WTC11 (cell line): ENCODE measurements around the gene ERBB4.

Source experiments
- CTCF ChIP-seq: fragments of 200-600 bp; IDR thresholded peaks from 2 replicates; pipeline ENCODE4 v1.8.0; 2022; ENCODE audit warnings: antibody characterized with exemption
- ESRRA ChIP-seq: sonication (generic); formaldehyde crosslinking; IDR thresholded peaks from 2 replicates; pipeline ENCODE4 v1.8.1; 2022; ENCODE audit warnings: mild to moderate bottlenecking, missing genetic modification reagents, borderline replicate concordance
- FOXP1 ChIP-seq: sonication (generic); formaldehyde crosslinking; IDR thresholded peaks from 2 replicates; pipeline ENCODE4 v1.8.0; 2022; ENCODE audit warnings: missing genetic modification reagents, mild to moderate bottlenecking, moderate library complexity, borderline replicate concordance
- JUN ChIP-seq: sonication (generic); formaldehyde crosslinking; IDR thresholded peaks from 2 replicates; pipeline ENCODE4 v1.8.0; 2023; ENCODE audit warnings: mild to moderate bottlenecking, missing genetic modification reagents
- MYBL2 ChIP-seq: sonication (generic); formaldehyde crosslinking; IDR thresholded peaks from 2 replicates; pipeline ENCODE4 v1.8.1; 2023; ENCODE audit warnings: mild to moderate bottlenecking, moderate library complexity, missing genetic modification reagents
- OVOL2 ChIP-seq: fragments of 250-450 bp; sonication (Bioruptor Pico); IDR thresholded peaks from 2 replicates; pipeline ENCODE4 v1.9.0; 2021; ENCODE audit warnings: mild to moderate bottlenecking, borderline replicate concordance
- ZNF416 ChIP-seq: fragments of 250-450 bp; sonication (Bioruptor Pico); IDR thresholded peaks from 2 replicates; pipeline ENCODE4 v1.9.0; 2021; ENCODE audit warnings: mild to moderate bottlenecking, inconsistent platforms

- TF ChIP-seq ZNF416 (no peak), OVOL2 (CRISPR knock-in tag) (no peak), CTCF (peak; percentile 44), FOXP1 (CRISPR knock-in tag) (no peak), JUN (CRISPR knock-in tag) (no peak), ESRRA (CRISPR knock-in tag) (no peak), MYBL2 (no peak)
Observed at GRCh38 chr2:211503856-211504255, 1034.7 kb downstream of the ERBB4 start.
